HG03520 (cell line): ENCODE results near the gene CPVL.

Experiments used
- ATAC-seq: cut with Tn5 transposase; IDR thresholded peaks from one replicate; pipeline ENCODE4 v1.9.1; 2021; ENCODE audit warnings: mild to moderate bottlenecking, moderate library complexity; ENCODE audit not compliant: unreplicated experiment

Gene CPVL

GRCh38 chr7:28984217-28984616, 162.1 kb downstream of the CPVL start:
- ATAC-seq = no peak

GRCh38 chr7:28983396-28984190, 162.7 kb downstream of the CPVL start:
- ATAC-seq = no peak

- no peak for ATAC-seq
These were observed 165.2 kb downstream of the CPVL start for GRCh38 chr7:28981161-28981465.

- ATAC-seq = no peak
These were observed 165.7 kb downstream of the CPVL start for GRCh38 chr7:28980451-28981160.

- no peak for ATAC-seq
These were observed 166.6 kb downstream of the CPVL start for GRCh38 chr7:28979776-28980175.

GRCh38 chr7:28977881-28978280, 168.5 kb downstream of the CPVL start:
- ATAC-seq = no peak

- no peak for ATAC-seq
These were observed 170.3 kb downstream of the CPVL start for GRCh38 chr7:28976022-28976421.

GRCh38 chr7:28973591-28973990, 172.7 kb downstream of the CPVL start:
- no peak for ATAC-seq

- no peak for ATAC-seq
These were observed 182.3 kb downstream of the CPVL start for GRCh38 chr7:28964056-28964455.

- ATAC-seq = no peak
These were observed 184.4 kb downstream of the CPVL start for GRCh38 chr7:28961972-28962371.

- ATAC-seq = no peak
These were observed 186.1 kb downstream of the CPVL start for GRCh38 chr7:28960071-28960840.

- no peak for ATAC-seq
These were observed 187.4 kb downstream of the CPVL start for GRCh38 chr7:28958980-28959347.

- ATAC-seq = no peak
These were observed 187.9 kb downstream of the CPVL start, which contains the start of gene TRIL for GRCh38 chr7:28958235-28958979. Gene TRIL (minus strand): TSS chr7:28958330. CDS start chr7:28958046, 284 bp downstream.

GRCh38 chr7:28957751-28958234, 188.5 kb downstream of the CPVL start:
- ATAC-seq = no peak

- ATAC-seq = no peak
These were observed 189.1 kb downstream of the CPVL start for GRCh38 chr7:28957064-28957750.

GRCh38 chr7:28956608-28957063, 189.7 kb downstream of the CPVL start:
- no peak for ATAC-seq

- no peak for ATAC-seq
These were observed 190.4 kb downstream of the CPVL start for GRCh38 chr7:28955718-28956607.

GRCh38 chr7:28955356-28955717, 191.0 kb downstream of the CPVL start:
- ATAC-seq = no peak

- ATAC-seq = no peak
These were observed 191.4 kb downstream of the CPVL start for GRCh38 chr7:28954946-28955345.
